Limb (tissue), 2 donors: ENCODE results near the gene RAB11B.
"Not testable (repeated sequence)": the region's sequence is repeated elsewhere in the genome, so short reads cannot be mapped to it uniquely, and the experiment has no call there.

Experiments used
- DNase-seq, 2 donors: peaks; one replicate each; pipeline ENCODE4 v3.0.0-alpha.2; 2016; ENCODE audit errors: extremely low spot score in 2 of 2

The RAB11B gene

DNA sequence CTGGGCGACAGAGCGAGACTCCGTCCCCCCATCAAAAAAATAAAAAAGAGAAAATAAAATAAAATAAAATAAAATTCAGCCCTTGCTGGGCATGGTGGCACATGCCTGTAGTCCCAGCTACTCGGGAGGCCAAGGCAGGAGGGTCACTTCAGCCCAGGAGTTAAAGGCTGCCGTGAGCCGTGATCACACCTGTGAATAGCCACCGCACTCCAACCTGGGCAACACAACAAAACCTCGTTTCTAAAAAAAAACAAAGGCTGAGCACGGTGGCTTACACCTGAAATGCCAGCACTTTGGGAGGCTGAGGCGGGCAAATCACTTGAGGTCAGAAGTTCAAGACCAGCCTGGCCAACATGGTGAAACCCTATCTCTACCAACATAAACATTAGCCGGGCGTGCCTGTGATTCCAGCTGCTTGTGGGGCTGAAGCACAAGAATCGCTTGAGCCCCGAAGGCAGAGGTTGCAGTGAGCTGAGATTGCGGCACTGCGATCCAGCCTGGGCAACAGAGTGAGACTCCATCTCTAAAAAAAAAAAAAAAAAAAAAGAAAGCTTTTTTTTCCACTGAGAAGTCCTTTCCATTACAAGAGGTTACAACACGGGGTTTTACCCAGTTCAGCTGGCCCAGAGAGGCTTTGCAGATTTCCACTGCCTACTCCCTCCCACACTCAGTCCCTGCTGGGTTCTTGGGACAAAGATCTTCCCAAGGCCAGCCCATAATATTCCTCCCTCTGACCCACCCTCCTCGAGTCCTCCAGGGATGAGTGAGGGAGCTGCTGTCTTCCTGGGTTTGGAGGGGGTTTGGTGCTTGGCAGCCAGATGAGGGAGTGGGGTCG is 19.8 kb upstream of the RAB11B start:
- DNase-seq, result no peak

DNA sequence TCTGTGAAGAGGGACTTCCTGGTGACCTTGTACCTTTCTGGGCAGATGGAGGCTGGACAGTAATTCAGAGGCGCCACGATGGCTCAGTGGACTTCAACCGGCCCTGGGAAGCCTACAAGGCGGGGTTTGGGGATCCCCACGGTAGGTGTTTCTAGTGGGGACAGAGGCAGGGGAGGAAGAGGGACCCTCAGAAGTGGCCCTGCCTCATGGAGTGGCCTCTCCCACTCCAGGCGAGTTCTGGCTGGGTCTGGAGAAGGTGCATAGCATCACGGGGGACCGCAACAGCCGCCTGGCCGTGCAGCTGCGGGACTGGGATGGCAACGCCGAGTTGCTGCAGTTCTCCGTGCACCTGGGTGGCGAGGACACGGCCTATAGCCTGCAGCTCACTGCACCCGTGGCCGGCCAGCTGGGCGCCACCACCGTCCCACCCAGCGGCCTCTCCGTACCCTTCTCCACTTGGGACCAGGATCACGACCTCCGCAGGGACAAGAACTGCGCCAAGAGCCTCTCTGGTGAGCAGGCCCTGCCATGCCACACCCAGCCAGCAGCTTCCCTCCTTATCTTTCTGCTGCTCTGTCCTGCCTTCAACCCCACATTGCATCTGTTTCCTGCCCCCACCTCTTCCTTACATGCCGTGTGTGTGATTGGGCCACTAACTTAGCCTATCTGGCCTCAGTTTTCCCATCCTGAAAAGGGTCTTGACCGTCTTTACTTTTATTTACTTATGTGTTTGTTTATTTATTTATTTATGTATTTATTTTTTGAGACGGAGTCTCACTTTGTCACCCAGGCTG is 19.0 kb upstream of the RAB11B start:
- no peak for DNase-seq

DNA sequence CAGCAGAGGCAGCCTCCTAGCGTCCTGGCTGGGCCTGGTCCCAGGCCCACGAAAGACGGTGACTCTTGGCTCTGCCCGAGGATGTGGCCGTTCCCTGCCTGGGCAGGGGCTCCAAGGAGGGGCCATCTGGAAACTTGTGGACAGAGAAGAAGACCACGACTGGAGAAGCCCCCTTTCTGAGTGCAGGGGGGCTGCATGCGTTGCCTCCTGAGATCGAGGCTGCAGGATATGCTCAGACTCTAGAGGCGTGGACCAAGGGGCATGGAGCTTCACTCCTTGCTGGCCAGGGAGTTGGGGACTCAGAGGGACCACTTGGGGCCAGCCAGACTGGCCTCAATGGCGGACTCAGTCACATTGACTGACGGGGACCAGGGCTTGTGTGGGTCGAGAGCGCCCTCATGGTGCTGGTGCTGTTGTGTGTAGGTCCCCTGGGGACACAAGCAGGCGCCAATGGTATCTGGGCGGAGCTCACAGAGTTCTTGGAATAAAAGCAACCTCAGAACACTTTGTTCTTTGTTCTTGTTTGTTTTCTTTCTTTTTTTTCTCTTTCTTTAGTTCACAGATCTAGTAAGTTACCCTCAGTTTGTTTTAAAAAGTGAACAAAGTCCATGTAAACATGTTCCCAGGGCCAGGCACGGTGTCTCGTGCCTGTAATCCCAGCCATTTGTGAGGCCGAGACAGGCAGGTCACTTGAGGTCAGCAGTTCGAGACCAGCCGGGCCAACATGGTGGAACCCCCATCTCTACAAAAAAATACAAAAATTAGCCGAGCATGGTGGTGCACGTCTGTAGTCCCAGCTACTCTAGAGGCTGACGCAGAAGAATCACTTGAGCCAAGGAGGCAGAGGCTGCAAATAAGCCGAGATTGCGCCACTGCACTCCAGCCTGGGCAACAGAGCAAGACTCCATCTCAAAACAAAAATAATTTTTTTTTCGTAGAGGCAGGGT is 16.0 kb upstream of the RAB11B start:
- no peak for DNase-seq

DNA sequence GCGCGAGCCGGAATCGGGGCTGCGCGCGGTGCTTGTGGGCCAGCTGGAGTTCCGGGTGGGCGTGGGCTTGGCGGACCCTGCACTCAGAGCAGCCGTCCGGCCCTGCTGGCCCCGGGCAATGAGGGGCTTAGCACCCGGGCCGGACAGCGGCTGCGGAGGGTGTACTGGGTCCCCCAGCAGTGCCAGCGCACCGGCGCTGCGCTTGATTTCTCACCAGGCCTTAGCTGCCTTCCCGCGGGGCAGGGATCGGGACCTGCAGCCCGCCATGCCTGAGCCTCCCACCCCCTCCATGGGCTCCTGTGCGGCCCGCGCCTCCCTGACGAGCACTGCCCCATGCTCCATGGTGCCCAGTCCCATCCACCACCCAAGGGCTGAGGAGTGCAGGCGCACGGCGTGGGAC is 14.4 kb upstream of the RAB11B start:
- DNase-seq, result not testable (repeated sequence)

DNA sequence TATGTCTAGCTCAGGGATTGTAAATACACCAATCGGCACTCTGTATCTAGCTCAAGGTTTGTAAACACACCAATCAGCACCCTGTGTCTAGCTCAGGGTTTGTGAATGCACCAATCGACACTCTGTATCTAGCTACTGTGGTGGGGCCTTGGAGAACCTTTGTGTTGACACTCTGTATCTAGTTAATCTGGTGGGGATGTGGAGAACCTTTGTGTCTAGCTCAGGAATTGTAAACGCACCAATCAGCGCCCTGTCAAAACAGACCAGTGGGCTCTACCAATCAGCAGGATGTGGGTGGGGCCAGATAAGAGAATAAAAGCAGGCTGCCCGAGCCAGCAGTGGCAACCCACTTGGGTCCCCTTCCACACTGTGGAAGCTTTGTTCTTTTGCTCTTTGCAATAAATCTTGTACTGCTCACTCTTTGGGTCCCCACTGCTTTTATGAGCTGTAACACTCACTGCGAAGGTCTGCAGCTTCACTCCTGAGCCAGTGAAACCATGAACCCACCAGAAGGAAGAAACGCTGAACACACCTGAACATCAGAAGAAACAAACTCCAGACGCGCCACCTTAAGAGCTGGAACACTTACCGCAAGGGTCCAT is 13.7 kb upstream of the RAB11B start:
- DNase-seq, result not testable (repeated sequence)

DNA sequence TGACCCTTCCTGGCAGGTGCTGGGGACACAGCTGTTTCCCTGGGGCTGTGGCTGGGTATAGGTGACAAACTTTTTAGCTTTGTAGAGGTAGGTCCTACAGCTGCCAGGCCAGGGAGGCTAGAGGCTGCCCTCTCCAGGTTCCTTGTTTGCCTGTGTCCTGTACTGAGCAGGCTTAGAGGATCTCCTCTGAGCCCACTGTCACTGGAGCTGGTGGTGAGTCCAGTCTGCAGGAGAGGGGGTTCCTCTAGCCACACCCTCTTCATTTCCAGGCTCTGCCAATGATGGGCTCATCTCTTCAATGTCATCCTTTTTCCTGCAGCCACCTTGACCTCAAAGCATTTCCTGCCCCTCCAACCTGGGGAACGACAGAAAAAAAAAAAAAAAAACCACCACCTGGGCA is 12.6 kb upstream of the RAB11B start:
- DNase-seq, result no peak

DNA sequence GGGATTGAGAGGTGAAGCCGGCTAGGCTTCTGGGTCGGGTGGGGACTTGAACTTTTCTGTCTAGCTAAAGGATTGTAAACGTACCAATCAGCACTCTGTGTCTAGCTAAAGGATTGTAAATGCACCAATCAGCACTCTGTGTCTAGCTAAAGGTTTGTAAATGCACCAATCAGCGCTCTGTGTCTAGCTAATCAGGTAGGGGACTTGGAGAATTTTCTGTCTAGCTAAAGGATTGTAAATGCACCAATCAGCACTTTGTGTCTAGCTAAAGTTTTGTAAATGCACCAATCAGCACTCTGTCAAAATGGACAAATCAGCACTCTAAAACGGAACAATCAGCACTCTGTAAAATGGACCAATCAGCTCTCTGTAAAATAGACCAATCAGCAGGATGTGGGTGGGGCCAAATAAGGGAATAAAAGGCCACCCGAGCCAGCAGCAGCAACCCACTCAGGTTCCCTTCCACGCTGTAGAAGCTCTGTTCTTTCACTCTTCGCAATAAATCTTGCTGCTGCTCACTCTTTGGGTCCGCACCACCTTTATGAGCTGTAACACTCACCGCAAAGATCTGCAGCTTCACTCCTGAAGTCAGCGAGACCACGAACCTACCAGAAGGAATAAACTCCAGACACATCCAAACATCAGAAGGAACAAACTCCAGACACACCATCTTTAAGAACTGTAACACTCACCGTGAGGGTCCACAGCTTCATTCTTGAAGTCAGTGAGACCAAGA is 10.8 kb upstream of the RAB11B start:
- DNase-seq, result not testable (repeated sequence)

DNA sequence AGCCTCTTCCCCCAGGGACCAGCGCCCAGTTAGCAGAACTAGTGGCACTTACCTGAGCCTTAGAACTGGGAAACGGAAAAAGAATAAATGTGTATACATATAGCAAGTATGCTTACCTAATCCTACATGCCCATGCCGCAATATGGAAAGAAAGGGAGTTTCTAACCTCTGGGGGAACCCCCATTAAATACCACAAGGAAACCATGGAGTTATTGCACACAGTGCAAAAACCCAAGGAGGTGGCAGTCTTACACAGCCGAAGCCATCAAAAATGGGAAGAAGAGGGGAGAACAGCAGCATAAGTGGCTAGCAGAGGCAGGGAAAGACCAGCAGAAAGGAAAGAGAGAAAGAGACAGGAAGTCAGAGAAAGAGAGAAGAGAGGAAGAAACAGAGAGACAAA is 5.6 kb upstream of the RAB11B start:
- not testable (repeated sequence) for DNase-seq

DNA sequence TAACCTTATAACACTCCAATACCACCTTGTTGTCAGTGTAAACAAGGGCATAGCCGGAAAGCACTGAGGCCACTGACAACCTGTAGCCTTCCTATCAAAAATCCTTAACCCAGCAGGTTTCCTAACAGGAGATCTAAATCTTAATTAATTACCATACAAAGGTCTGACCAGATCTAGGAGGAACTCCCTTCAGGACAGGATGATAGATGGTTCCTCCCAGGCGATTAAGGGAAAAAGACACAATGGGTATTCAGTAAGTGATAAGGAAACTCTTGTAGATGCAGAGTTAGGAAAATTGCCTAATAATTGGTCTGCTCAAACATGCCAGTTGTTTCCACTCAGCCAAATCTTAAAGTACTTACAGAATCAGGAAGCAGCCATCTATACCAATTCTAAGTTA is 5.1 kb upstream of the RAB11B start:
- DNase-seq, result not testable (repeated sequence)

DNA sequence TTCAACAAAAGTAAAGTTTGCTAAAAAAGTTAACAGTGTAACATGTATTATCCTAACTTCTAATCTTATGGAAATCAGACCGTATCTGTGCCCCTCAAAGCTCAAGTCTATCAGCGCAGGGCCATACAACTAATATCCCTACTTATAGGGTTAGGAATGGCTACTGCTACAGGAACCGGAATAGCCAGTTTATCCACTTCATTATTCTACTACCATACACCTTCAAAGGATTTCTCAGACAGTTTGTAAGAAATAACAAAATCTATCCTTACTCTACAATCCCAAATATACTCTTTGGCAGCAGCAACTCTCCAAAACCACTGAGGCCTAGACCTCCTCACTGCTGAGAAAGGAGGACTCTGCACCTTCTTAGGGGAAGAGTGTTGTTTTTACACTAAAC is 4.6 kb upstream of the RAB11B start:
- DNase-seq, result not testable (repeated sequence)

DNA sequence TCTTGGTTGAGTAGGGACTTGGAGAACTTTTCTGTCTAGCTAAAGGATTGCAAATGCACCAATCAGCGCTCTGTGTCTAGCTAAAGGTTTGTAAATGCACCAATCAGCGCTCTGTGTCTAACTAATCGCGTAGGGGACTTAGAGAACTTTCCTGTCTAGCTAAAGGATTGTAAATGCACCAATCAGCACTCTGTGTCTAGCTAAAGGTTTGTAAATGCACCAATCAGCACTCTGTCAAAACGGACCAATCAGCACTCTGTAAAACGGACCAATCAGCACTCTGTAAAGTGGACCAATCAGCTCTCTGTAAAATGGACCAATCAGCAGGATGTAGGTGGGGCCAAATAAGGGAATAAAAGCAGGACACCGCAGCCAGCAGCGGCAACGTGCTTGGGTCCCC is 3.7 kb upstream of the RAB11B start:
- DNase-seq, result not testable (repeated sequence)

DNA sequence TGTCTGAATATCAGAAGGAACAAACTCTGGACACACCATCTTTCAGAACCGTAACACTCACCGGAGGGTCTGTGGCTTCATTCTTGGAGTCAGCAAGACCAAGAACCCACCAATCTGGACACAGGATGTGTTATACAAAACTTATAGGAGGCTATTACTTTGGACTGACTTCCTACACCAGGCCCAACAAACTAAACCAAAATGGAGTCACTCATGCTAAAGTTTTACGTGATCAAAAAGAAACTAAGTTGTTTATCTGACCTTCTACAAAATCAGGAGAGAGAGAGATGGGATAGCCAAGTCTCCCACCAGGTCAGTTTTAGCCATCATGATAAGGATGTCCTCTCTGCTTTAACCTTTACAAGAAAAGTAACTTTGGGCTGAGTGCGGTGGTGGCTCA is 3.2 kb upstream of the RAB11B start:
- DNase-seq, result no peak

DNA sequence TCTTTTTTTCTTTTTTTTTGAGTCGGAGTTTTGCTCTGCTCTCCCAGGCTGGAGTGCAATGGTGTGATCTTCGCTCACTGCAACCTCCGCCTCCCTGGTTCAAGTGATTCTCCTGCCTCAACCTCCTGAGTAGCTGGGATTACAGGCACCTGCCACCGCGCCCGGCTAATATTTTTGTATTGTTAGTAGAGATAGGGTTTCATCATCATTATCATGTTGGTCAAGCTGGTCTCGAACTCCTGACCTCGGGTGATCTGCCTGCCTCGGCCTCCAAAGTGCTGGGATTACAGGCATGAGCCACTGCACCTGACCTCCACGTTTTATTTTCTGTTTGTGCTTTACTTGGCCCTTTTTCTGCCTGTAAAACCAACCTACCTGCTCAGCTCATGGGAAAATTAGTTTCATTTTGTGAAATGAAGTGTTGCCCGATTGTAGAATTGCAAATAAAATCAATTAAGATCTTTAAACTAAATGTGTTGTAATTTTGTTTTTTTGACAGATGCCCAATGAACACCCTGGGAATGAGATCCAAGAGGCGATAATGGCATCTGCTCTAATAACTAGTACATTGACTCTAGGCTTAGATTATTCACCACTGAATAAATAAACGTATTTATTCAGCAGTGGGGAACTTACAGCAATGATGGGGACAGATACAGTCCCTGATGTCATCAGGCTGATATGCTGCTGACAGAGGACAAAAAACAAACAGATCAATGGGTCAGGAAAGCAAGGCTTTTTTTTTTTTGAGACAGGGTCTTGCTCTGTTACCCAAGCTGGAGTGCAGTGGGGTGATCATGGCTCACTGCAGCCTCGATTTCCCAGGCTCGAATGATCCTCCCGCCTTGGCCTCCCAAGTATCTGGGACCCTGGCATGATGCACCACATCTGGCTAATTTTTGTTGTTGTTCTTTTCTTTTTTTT is 2.2 kb upstream of the RAB11B start:
- DNase-seq, result no peak

DNA sequence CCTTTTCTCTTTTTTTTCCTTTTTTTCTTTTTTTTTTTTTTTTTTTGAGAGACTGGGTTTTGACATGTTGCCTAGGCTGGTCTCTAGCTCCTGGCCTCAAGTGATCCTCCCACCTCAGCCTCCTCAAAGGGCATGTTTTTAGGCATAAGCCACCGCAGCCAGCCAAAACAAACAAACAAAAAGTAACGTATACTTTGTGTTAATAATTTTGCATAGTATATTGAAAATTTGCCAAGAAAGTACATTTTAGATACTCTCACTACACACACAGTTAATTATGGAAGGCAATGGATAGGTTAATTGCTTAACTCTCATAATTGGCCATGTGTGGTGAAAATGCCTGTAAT is 1.6 kb upstream of the RAB11B start:
- DNase-seq, result no peak

DNA sequence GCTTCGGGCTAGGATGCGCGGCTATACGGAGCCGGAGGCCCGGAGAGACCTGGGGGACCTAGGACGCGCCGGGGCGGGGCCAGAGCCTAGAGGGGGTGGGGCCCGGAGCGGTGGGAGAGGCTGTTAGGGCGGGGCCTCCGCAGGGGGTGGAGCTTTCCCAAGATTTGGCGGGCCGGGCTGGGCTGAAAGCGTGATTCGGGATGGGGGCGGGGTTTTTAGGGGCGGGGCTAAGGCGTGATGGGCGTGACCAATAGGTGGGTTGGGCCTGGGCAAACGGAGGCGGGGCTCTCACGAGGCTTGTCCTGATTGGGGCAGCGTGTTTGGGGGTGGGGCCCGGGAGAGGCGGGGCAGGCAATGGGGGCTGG is 439 bp downstream of the RAB11B start:
- peak; percentile 89 to 99 for DNase-seq

DNA sequence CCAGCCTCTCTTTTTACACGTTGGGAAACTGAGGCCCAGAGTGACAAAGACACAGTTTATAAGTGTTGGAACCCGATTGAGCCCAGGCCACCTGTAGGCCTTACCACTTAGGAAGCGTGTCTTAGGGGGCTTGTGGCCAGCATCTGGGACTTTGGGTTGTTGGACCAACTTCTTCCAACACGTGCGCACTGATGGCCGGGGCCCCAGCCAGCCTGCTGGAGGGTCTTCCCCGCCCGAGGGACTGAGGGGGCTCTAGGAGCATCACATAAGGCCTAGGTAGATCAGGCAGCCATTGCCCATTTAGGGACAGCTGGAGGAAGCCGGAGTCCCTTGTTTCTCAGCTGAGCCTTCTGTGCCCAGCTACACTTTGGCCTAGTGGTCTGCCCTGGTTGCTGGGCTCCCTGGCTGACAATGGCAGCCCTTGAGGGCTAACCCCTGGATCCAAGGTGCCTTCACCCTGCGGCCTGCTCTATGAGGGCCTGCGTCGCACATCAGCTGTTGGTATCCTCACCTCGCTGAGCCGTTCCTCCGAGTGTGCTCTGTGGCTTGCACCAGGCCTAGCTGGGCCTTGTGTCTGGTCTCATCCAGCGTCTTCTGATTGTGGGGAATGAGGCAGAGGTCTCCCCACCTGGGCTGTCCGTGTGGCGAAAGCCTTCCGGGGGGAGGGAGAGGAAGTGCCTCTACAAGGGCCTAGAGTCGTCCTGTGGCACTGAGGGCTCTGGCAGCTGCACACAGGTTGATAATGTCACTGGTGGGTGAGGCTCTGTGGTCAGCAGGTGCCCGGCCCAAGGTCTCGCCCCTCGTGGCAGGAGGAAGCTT is 1.2 kb downstream of the RAB11B start:
- peak in 1 of 2 donors; percentile 35 for DNase-seq

DNA sequence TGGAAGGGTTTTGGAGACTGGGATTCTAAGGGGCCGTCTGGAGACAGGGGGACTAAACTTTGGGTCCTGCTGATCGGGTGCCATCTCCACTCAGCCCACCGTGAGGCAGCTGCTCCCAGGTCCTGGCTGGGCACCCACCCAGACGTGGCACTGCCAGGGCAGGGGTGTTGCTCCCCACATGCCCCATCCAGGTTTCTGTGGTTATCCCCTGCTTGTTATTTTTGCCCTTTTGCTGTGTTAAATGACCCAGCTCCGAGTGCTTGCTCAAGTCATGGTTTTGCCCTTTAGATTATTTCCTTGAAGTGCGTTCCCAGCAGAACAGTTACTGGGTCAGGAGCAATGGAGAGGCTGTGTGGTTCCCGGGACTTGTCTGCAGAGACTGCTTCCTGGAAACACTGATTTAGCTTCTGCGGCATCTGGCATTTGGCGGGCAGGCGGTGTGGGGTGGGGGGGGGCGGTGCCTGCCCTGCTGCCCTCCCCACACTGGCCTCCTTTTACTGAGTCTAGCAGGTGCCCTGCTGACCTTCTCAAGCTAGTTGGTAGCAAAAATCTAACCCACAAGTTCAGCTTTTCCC is 1.9 kb downstream of the RAB11B start:
- no peak for DNase-seq

DNA sequence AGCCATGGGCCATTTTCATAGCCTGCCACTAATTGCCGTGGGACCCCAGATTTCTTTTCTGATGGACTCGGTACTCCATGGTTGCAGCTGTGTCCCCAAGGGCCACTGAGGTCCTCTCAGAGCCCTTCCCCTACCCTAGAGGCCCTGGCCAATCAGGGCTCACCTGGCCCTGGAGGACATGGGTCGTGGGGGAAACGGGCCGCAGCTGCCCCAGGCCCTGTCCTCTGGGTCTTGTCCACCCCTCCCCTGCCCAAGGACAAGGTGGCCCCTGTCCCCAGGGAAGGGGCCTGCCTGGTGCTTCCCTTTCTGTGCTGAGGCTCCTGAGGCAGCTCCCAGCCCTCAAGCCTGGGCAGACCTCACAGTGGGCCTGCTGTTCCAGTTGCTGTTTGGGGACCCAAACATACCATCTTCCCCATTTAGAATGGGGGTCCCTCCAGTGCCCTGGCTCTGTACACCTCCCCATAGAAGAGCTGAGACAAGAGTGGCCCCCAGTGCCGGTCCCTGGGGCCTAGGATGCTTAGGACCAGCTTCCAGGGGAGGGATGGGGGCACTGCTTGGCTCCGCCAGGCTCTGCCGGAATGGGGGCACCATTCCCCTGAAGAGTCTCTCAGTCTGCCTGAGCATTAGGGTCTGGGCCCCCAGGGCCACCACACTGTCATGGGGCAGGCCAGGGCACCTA is 3.2 kb downstream of the RAB11B start:
- DNase-seq, result no peak
